Measurements from ENCODE around the gene TMEM45A.

The TMEM45A gene

DNA sequence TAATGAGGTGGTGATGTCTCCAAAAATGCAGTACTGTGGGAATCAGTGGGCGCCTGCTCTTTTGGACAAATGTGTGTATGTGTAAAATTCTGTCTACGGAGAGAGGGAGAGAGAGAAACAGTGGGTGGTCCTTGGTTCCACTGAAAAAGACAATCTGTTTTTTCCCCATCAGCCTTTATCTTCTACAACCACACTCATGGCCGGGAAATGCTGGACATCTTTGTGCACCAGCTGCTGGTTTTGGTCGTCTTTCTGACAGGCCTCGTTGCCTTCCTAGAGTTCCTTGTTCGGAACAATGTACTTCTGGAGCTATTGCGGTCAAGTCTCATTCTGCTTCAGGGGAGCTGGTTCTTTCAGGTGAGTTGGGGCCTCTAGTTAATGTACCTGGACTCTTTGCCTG, 65.8 kb downstream of the TMEM45A start:
- H3K4me3 ChIP-seq (ENCODE audit: low read length) = no peak overlapping the region
- TF ChIP-seq, protein P1, sequence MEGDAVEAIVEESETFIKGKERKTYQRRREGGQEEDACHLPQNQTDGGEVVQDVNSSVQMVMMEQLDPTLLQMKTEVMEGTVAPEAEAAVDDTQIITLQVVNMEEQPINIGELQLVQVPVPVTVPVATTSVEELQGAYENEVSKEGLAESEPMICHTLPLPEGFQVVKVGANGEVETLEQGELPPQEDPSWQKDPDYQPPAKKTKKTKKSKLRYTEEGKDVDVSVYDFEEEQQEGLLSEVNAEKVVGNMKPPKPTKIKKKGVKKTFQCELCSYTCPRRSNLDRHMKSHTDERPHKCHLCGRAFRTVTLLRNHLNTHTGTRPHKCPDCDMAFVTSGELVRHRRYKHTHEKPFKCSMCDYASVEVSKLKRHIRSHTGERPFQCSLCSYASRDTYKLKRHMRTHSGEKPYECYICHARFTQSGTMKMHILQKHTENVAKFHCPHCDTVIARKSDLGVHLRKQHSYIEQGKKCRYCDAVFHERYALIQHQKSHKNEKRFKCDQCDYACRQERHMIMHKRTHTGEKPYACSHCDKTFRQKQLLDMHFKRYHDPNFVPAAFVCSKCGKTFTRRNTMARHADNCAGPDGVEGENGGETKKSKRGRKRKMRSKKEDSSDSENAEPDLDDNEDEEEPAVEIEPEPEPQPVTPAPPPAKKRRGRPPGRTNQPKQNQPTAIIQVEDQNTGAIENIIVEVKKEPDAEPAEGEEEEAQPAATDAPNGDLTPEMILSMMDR (IDR thresholded peaks at IDR 0.05; ENCODE audit: insufficient read depth, low read depth, low read length, missing control alignments) = no peak
- no peak for DNase-seq (ENCODE audit: low read depth)

DNA sequence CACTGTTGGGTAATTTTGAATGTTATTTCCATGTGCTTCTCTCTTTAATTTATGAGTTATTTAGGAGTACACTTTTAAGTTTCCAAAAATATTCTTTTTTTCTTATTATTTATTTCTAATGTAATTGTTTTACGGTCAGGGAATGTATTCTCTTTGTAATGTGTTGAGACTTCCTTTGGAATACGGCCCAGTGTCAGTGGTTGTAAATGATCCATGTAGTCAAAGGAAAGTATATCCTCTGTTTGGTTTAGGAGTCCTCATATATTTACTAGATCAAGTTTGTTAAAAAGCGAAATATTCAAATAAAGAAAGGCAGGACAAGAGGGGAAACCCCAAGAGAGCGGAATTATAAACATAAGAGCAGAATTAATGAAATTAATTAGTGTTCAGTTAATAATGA, 68.0 kb downstream of the TMEM45A start:
- TF ChIP-seq, protein P1 (IDR thresholded peaks at IDR 0.05; ENCODE audit: insufficient read depth, low read depth, low read length, missing control alignments) = no peak
- no peak for DNase-seq (ENCODE audit: low read depth)

DNA sequence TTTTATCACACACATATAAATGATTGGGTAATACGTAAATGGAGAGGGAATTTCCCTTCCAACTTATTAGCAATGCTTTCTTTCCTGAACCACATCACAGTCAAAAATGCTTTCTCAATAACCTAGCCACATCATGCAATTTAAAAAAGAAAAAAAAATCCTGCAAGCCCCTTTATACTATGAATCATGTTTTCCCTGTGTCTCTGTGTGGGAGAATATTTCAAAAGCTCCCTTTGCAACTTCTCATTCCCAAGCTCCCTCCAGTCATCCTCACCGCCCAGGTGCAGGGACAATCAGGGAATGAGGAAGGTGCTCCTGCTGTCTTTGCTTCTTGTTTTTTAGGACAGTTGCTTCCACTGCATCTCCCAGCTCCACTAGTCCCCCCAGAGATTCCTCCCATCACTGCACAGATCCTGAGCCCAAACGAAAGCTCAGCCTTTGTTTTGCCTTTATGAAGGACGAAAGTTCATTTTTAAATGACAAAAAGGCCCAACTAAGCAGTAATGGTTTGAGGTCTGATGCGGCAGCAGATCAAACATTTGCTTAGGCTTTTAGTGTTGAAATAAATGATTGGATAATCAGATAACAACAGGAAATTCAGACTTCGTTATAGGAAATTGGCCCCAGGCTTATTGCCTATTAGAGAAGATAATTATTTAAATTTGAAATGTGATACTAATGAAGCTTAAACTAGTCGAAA, 69.2 kb downstream of the TMEM45A start:
- TF ChIP-seq, protein P1 (IDR thresholded peaks at IDR 0.05; ENCODE audit: insufficient read depth, low read depth, low read length, missing control alignments) = no peak
- DNase-seq (ENCODE audit: low read depth) = peak; percentile 91
- H3K4me3 ChIP-seq (ENCODE audit: low read length) = no peak overlapping the region

More for the DNA sequence above, 68.0 kb downstream of the TMEM45A start:
- no peak overlapping the region for H3K4me3 ChIP-seq (ENCODE audit: low read length)

DNA sequence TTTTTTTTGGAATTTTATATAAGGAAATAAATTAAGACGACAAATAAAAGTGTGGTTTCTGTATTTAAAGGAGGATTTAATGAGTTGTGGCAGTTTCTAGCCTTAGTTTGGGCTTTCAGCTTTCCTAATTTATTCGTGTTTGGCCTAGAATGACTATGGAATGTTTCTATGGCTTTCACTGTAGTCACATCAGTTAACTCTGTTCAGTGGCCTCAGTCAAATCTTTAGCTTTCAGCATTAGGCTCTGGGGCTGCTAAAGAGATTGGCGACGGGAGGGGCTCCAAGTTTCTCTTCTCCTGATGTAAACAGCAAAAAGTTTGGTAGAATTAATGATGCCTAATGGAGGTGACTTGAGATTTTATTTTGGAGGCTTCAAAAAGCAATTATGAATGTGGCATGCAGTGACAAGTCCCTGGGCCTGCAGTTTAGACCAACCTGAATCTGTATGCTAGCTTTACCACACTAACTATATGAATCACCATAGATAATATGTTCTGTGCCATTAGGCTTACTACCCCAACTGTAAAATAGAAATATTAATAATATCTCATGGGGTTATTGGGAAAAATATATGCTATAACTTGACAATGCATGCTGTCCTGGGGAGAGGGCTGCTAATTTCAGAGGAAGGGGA, 69.9 kb downstream of the TMEM45A start:
- no peak overlapping the region for H3K4me3 ChIP-seq (ENCODE audit: low read length)
- TF ChIP-seq, protein P1 (IDR thresholded peaks at IDR 0.05; ENCODE audit: insufficient read depth, low read depth, low read length, missing control alignments) = no peak
- peak; percentile 67 for DNase-seq (ENCODE audit: low read depth)

DNA sequence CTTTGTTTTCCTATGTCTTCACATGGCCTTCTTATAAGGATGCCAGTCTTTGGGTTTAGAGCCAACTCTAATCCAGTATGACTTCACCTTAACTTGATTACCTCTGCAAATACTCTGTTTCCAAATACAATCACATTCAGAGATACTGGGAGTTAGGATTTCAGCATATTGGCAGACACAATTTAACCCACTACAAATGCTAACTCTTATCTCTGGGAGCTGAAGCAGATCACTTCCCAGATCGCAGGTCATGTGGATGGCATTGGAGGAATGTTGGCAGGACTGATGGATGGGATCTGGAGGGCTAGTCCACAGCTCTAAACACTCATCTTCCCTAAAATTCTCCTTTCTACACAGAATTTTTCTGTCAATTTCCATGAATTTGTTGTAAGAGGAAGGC, 70.8 kb downstream of the TMEM45A start:
- no peak overlapping the region for H3K4me3 ChIP-seq (ENCODE audit: low read length)
- TF ChIP-seq, protein P1 (IDR thresholded peaks at IDR 0.05; ENCODE audit: insufficient read depth, low read depth, low read length, missing control alignments) = no peak
- DNase-seq (ENCODE audit: low read depth) = no peak

DNA sequence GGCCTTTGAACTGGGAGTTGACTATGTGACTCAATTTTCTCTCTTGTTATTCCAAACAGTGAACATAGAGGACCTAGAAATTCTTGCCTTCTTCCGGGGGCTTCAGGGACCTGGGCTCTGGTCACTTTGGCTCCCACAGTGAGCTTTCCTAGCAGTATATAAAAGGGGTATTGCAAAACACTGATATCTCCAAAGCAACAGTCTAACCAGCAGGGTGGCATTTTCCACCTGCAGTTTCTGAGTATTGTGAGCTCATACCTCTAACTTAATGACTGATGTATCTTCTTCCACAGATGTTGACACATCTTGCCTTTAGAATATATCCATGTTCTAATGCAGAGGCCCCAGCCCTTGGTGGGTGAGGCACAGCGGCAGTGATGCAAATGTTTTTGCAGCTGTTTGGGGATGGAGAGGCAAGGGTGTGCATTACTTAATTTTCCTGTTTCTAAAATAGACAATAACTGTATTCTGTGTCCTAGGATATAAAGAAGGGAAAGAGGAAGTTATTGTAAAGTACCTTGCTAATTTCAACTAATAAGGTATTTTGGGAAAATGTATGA, 71.3 kb downstream of the TMEM45A start:
- H3K4me3 ChIP-seq (ENCODE audit: low read length) = no peak overlapping the region
- TF ChIP-seq, protein P1 (IDR thresholded peaks at IDR 0.05; ENCODE audit: insufficient read depth, low read depth, low read length, missing control alignments) = no peak
- DNase-seq (ENCODE audit: low read depth) = peak; percentile 41

Data from epithelial cell of esophagus (primary cell).